H9 (cell line): ENCODE results near the gene COL3A1. TPM values are rescaled to one million over a fixed set of nuclear protein-coding genes. Genes with fewer than 3 reads are reported as not detected.

Experiments
- DNase-seq: peaks from one replicate; pipeline ENCODE4 v3.0.0-alpha.2; 2017
- H2AFZ ChIP-seq: one replicate; pipeline ENCODE4 v1.6.1; 2013; ENCODE audit warnings: mild to moderate bottlenecking, low read length, control low read depth, moderate library complexity
- H2AK5ac ChIP-seq: 2 replicates; pipeline ENCODE4 v1.6.1; 2013; ENCODE audit warnings: low read length, control low read depth, mixed read lengths; ENCODE audit not compliant: insufficient read length
- H2BK120ac ChIP-seq: one replicate; pipeline ENCODE4 v1.6.1; 2013; ENCODE audit warnings: low read depth, mild to moderate bottlenecking, low read length, control low read depth, inconsistent platforms; ENCODE audit not compliant: poor library complexity, severe bottlenecking
- H2BK12ac ChIP-seq: 2 replicates; pipeline ENCODE4 v1.6.1; 2013; ENCODE audit warnings: low read length, control low read depth, mixed read lengths, low read depth; ENCODE audit not compliant: insufficient read length
- H2BK15ac ChIP-seq: 2 replicates; pipeline ENCODE4 v1.6.1; 2013; ENCODE audit warnings: low read depth, low read length, control low read depth
- H2BK20ac ChIP-seq: one replicate; pipeline ENCODE4 v1.6.1; 2013; ENCODE audit warnings: low read depth, mild to moderate bottlenecking, low read length, control low read depth, inconsistent platforms; ENCODE audit not compliant: poor library complexity, severe bottlenecking
- H2BK5ac ChIP-seq: 2 replicates; pipeline ENCODE4 v1.6.1; 2013; ENCODE audit warnings: low read length, control low read depth, mixed read lengths; ENCODE audit not compliant: insufficient read length
- H3K14ac ChIP-seq: 2 replicates; pipeline ENCODE4 v1.6.1; 2013; ENCODE audit warnings: low read length, control low read depth; ENCODE audit not compliant: insufficient read depth
- H3K18ac ChIP-seq: 2 replicates; pipeline ENCODE4 v1.6.1; 2013; ENCODE audit warnings: low read depth, mild to moderate bottlenecking, mixed read lengths, low read length, control low read depth; ENCODE audit not compliant: insufficient read length
- H3K23ac ChIP-seq: 2 replicates; pipeline ENCODE4 v1.6.1; 2013; ENCODE audit warnings: low read length, control low read depth, mixed read lengths, low read depth; ENCODE audit not compliant: insufficient read length
- H3K23me2 ChIP-seq: 2 replicates; pipeline ENCODE4 v1.6.1; 2013; ENCODE audit warnings: low read depth, mild to moderate bottlenecking, mixed read lengths, low read length, control low read depth; ENCODE audit not compliant: insufficient read length, poor library complexity, severe bottlenecking
- H3K27ac ChIP-seq: 2 replicates; pipeline ENCODE4 v1.5.1; 2013; ENCODE audit warnings: low read length, control low read depth, mixed read lengths, low read depth; ENCODE audit not compliant: insufficient read length
- H3K27me3 ChIP-seq: 2 replicates; pipeline ENCODE4 v1.6.1; 2013; ENCODE audit warnings: low read length, control low read depth, inconsistent platforms; ENCODE audit not compliant: insufficient read depth
- H3K4ac ChIP-seq: 2 replicates; pipeline ENCODE4 v1.6.1; 2013; ENCODE audit warnings: low read depth, mild to moderate bottlenecking, control low read depth, inconsistent platforms, low read length, moderate library complexity
- H3K4me1 ChIP-seq: 2 replicates; pipeline ENCODE4 v1.6.1; 2013; ENCODE audit warnings: low read length, control low read depth, inconsistent platforms; ENCODE audit not compliant: insufficient read depth
- H3K4me2 ChIP-seq: 2 replicates; pipeline ENCODE4 v1.6.1; 2013; ENCODE audit warnings: low read length, control low read depth, mixed read lengths; ENCODE audit not compliant: insufficient read length, insufficient read depth
- H3K56ac ChIP-seq: 2 replicates; pipeline ENCODE4 v1.6.1; 2013; ENCODE audit warnings: low read depth, mild to moderate bottlenecking, mixed read lengths, low read length, control low read depth; ENCODE audit not compliant: insufficient read length
- H3K79me1 ChIP-seq: 2 replicates; pipeline ENCODE4 v1.6.1; 2013; ENCODE audit warnings: low read depth, mild to moderate bottlenecking, moderate library complexity, low read length, control low read depth, inconsistent platforms; ENCODE audit not compliant: insufficient read depth, poor library complexity, severe bottlenecking
- H3K79me2 ChIP-seq: 2 replicates; pipeline ENCODE4 v1.6.1; 2013; ENCODE audit warnings: low read length, control low read depth, inconsistent platforms; ENCODE audit not compliant: insufficient read depth
- H3K9ac ChIP-seq: 2 replicates; pipeline ENCODE4 v1.6.1; 2013; ENCODE audit warnings: low read length, control low read depth, mixed read lengths; ENCODE audit not compliant: insufficient read length; ENCODE audit errors: extremely low read depth
- H3K9me3 ChIP-seq: one replicate; pipeline ENCODE4 v1.6.1; 2013; ENCODE audit warnings: low read depth, low read length, inconsistent platforms; ENCODE audit not compliant: control insufficient read depth
- H3T11ph ChIP-seq: one replicate; pipeline ENCODE4 v1.6.1; 2013; ENCODE audit warnings: mild to moderate bottlenecking, low read length, control low read depth, inconsistent platforms
- H4K20me1 ChIP-seq: one replicate; pipeline ENCODE4 v1.6.1; 2013; ENCODE audit not compliant: control insufficient read depth, insufficient read length, insufficient read depth
- H4K5ac ChIP-seq: 2 replicates; pipeline ENCODE4 v1.6.1; 2013; ENCODE audit warnings: low read depth, mild to moderate bottlenecking, mixed read lengths, low read length, control low read depth; ENCODE audit not compliant: insufficient read length
- H4K8ac ChIP-seq: replicated peaks from 2 replicates; pipeline ENCODE4 v1.6.1; 2013; ENCODE audit warnings: low read length, control low read depth, mixed read lengths, low read depth; ENCODE audit not compliant: insufficient read length
- H4K91ac ChIP-seq: 2 replicates; pipeline ENCODE4 v1.6.1; 2013; ENCODE audit warnings: low read depth, mild to moderate bottlenecking, moderate library complexity, mixed read lengths, low read length, control low read depth; ENCODE audit not compliant: insufficient read length
- H3K27ac Mint-ChIP-seq, 3 experiments: 2 replicates in 2 of 3; 3 replicates in 1 of 3; pipeline ENCODE4 v1.8.0; 2020 to 2021; ENCODE audit warnings: mixed read lengths in 3 of 3, mild to moderate bottlenecking in 1 of 3, moderate library complexity in 1 of 3
- H3K27me3 Mint-ChIP-seq: 2 replicates; pipeline ENCODE4 v1.8.0; 2021; ENCODE audit warnings: low read depth, mild to moderate bottlenecking, moderate library complexity, mixed read lengths
- H3K36me3 Mint-ChIP-seq, 3 experiments: 2 replicates in 2 of 3; 3 replicates in 1 of 3; pipeline ENCODE4 v1.8.0; 2020 to 2021; ENCODE audit warnings: low read depth in 3 of 3, mixed read lengths in 3 of 3; ENCODE audit not compliant: insufficient read depth in 1 of 3
- H3K4me1 Mint-ChIP-seq, 2 experiments: 2 replicates each; pipeline ENCODE4 v1.8.0; 2020; ENCODE audit warnings: mixed read lengths in 2 of 2
- H3K4me3 Mint-ChIP-seq, 2 experiments: 2 replicates in 1 of 2; 3 replicates in 1 of 2; pipeline ENCODE4 v1.8.0; 2020 to 2021; ENCODE audit warnings: mild to moderate bottlenecking in 2 of 2, mixed read lengths in 2 of 2, moderate library complexity in 1 of 2
- H3K9me3 Mint-ChIP-seq, 2 experiments: 2 replicates in 1 of 2; 3 replicates in 1 of 2; pipeline ENCODE4 v1.8.0; 2020; ENCODE audit warnings: mild to moderate bottlenecking in 2 of 2, mixed read lengths in 2 of 2, moderate library complexity in 1 of 2
- WGBS: extraction: QIAGEN DNeasy Blood & Tissue Kit; methylation state at CpG from one replicate; pipeline ENCODE4 v1.1.7; 2013; ENCODE audit warnings: missing lambda C conversion rate, low lambda C conversion rate, mixed read lengths; ENCODE audit not compliant: insufficient read length; ENCODE audit errors: extremely low coverage; 5-methylcytosine and 5-hydroxymethylcytosine counted together
- total RNA-seq: library from RNA; stranded (reverse); gene quantifications from 2 replicates; pipeline ENCODE4 v1.2.1, GENCODE V29; 2021
- TF ChIP-seq, protein P1 (sequence below): fragments of 200-600 bp; sonication (generic); conservative IDR thresholded peaks from 3 replicates; pipeline ENCODE4 v1.8.0; 2021; ENCODE audit warnings: antibody characterized with exemption, mild to moderate bottlenecking

The COL3A1 gene
- total RNA-seq, 1 experiment from 2014 or later, result not detected

GRCh38 chr2:188966728-188967440 is 7.3 kb upstream of the COL3A1 start:
- Histone ChIP-seq H3K23me2 (no peaks in the 10 kb centered on the region), H3K27ac (no peak overlapping the region), H3K4ac (no peak overlapping the region), H3K4me2 (no peak overlapping the region), H3K14ac (no peak overlapping the region), H3T11ph (no peak overlapping the region), H2BK15ac (no peak overlapping the region), H3K9me3 (no peaks in the 10 kb centered on the region), H3K4me1 (no peaks in the 10 kb centered on the region), H2AK5ac (no peak overlapping the region), H4K91ac (no peak overlapping the region), H3K79me1 (no peaks in the 10 kb centered on the region), H2BK5ac (no peak overlapping the region), H4K8ac (no peak overlapping the region), H3K9ac (no peak overlapping the region), H4K5ac (no peak overlapping the region), H3K56ac (no peak overlapping the region), H3K18ac (no peak overlapping the region), H2BK20ac (no peak overlapping the region), H2BK12ac (no peak overlapping the region), H3K27me3 (no peaks in the 10 kb centered on the region), H3K23ac (no peak overlapping the region), H4K20me1 (no peaks in the 10 kb centered on the region), H2BK120ac (no peak overlapping the region), H3K79me2 (no peaks in the 10 kb centered on the region), H2AFZ (no peak overlapping the region)
- no peak for DNase-seq
- no peaks in the 10 kb centered on the region for H3K4me1 Mint-ChIP-seq
- no peaks in the 10 kb centered on the region; a peak in 1 of 5 replicates for H3K9me3 Mint-ChIP-seq
- H3K4me3 Mint-ChIP-seq, result no peak overlapping the region
- peak overlapping the region in 1 of 3 experiments; percentile 66; a peak in 2 of 7 replicates for H3K27ac Mint-ChIP-seq
- TF ChIP-seq, protein P1, sequence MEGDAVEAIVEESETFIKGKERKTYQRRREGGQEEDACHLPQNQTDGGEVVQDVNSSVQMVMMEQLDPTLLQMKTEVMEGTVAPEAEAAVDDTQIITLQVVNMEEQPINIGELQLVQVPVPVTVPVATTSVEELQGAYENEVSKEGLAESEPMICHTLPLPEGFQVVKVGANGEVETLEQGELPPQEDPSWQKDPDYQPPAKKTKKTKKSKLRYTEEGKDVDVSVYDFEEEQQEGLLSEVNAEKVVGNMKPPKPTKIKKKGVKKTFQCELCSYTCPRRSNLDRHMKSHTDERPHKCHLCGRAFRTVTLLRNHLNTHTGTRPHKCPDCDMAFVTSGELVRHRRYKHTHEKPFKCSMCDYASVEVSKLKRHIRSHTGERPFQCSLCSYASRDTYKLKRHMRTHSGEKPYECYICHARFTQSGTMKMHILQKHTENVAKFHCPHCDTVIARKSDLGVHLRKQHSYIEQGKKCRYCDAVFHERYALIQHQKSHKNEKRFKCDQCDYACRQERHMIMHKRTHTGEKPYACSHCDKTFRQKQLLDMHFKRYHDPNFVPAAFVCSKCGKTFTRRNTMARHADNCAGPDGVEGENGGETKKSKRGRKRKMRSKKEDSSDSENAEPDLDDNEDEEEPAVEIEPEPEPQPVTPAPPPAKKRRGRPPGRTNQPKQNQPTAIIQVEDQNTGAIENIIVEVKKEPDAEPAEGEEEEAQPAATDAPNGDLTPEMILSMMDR, result no peak
- no peaks in the 10 kb centered on the region for H3K27me3 Mint-ChIP-seq
- no peaks in the 10 kb centered on the region for H3K36me3 Mint-ChIP-seq
- no CpG with 5 or more reads among the region's 3 CpGs for WGBS
